ENCODE results near the gene ATP2C2. TPM values are rescaled to one million over a fixed set of nuclear protein-coding genes. Genes with fewer than 3 reads are reported as not detected.

Gene ATP2C2
- total and polyA plus RNA-seq, 2 experiments from 2014 or later: 2.1 TPM

GRCh38 chr16:84500531-84500930 lies 132.2 kb downstream of the ATP2C2 start:
- DNase-seq (ENCODE audit: low spot score) (no peak), ATAC-seq (no peak)
- peaks cover 4% of the 10 kb centered on the region for H3K4me1 ChIP-seq (ENCODE audit: insufficient read depth)
- H3K27ac ChIP-seq (ENCODE audit: low read depth): no peak overlapping the region
- H3K4me3 ChIP-seq: no peak overlapping the region
- Mint-ChIP-seq H3K27ac (no peak overlapping the region), H3K9me3 (peaks cover 2% of the 10 kb centered on the region; the same call in 1 of the 3 replicates), H3K4me3 (no peak overlapping the region), H3K27me3 (ENCODE audit: insufficient read depth, low read depth, poor library complexity) (peaks cover 7% of the 10 kb centered on the region), H3K36me3 (ENCODE audit: low read depth) (peaks cover 24% of the 10 kb centered on the region), H3K4me1 (peaks cover 16% of the 10 kb centered on the region)
- TF ChIP-seq NANOG (IDR thresholded peaks at IDR 0.05; ENCODE audit: borderline replicate concordance): no peak
- no peaks in the 10 kb centered on the region for H3K9me2 ChIP-seq (ENCODE audit: insufficient read depth)
- H3K36me3 ChIP-seq (ENCODE audit: insufficient read depth): peaks cover 5% of the 10 kb centered on the region
- no peaks in the 10 kb centered on the region; the same call in 1 of the 2 replicates for H4K20me1 ChIP-seq (replicated peaks; ENCODE audit: insufficient read depth)
- H3K79me2 ChIP-seq (replicated peaks; ENCODE audit: insufficient read depth): peaks cover 4% of the 10 kb centered on the region; the same call in 1 of the 2 replicates
- no peak overlapping the region for H3K4me2 ChIP-seq
- H2AFZ ChIP-seq: no peak overlapping the region
- no peaks in the 10 kb centered on the region for H3K27me3 ChIP-seq (ENCODE audit: insufficient read depth)
- no peaks in the 10 kb centered on the region for H3F3A ChIP-seq (replicated peaks; ENCODE audit: low read depth)

- no peaks in the 10 kb centered on the region for H3K9me3 Mint-ChIP-seq
- H3K36me3 Mint-ChIP-seq (ENCODE audit: low read depth): peaks cover 17% of the 10 kb centered on the region
- no peak overlapping the region for H3K27ac ChIP-seq (ENCODE audit: low read depth)
- H3K9me2 ChIP-seq (ENCODE audit: insufficient read depth): no peaks in the 10 kb centered on the region
- H3K27me3 Mint-ChIP-seq (ENCODE audit: insufficient read depth, low read depth, poor library complexity): peaks cover 6% of the 10 kb centered on the region
- no peak overlapping the region for H3K4me3 ChIP-seq
- ATAC-seq: no peak
- peaks cover 17% of the 10 kb centered on the region for H3K4me1 Mint-ChIP-seq
- H3K4me3 Mint-ChIP-seq: no peak overlapping the region
- peaks cover 4% of the 10 kb centered on the region for H3K4me1 ChIP-seq (ENCODE audit: insufficient read depth)
- H4K20me1 ChIP-seq (replicated peaks; ENCODE audit: insufficient read depth): no peaks in the 10 kb centered on the region; the same call in 1 of the 2 replicates
- peaks cover 4% of the 10 kb centered on the region; the same call in 1 of the 2 replicates for H3K79me2 ChIP-seq (replicated peaks; ENCODE audit: insufficient read depth)
- no peak for TF ChIP-seq ZNF462 (CRISPR knock-in tag; IDR thresholded peaks at IDR 0.05)
- no peak for TF ChIP-seq NANOG (IDR thresholded peaks at IDR 0.05; ENCODE audit: borderline replicate concordance)
- TF ChIP-seq REST (IDR thresholded peaks at IDR 0.05; ENCODE audit: unreplicated experiment): no peak
- no peak for TF ChIP-seq CREB1 (CRISPR knock-in tag; IDR thresholded peaks at IDR 0.05; ENCODE audit: low read depth)
- no peak for TF ChIP-seq CTCF (conservative IDR thresholded peaks at IDR 0.05; ENCODE audit: low read depth in 2 of 2)
- H3K27me3 ChIP-seq (ENCODE audit: insufficient read depth): no peaks in the 10 kb centered on the region
- no peak for DNase-seq (ENCODE audit: low spot score)
- 0 out of 2 replicates have a peak, but pooled peaks cover 4% of the 10 kb centered on the region for H3F3A ChIP-seq (replicated peaks; ENCODE audit: low read depth)
- no peak overlapping the region for H3K4me2 ChIP-seq
- no peak overlapping the region for H3K27ac Mint-ChIP-seq
- H3K36me3 ChIP-seq (ENCODE audit: insufficient read depth): peaks cover 5% of the 10 kb centered on the region
- no peak overlapping the region for H2AFZ ChIP-seq
Observed at GRCh38 chr16:84501077-84501735, 132.9 kb downstream of the ATP2C2 start.
